Activated naive CD4-positive, alpha-beta T cell treated with anti-CD3 and anti-CD28 coated beads, Interleukin-2, amount 50 U/mL, for 24 hours (primary cell): ENCODE results near the gene RPL36.
A peak's percentile ranks its signal among the peaks of the same experiment; 100 is the strongest.
"Not testable (repeated sequence)": the region's sequence is repeated elsewhere in the genome, so short reads cannot be mapped to it uniquely, and the experiment has no call there.

Experiments used
- H3K27ac Mint-ChIP-seq: one replicate; pipeline ENCODE4 v1.8.0; 2021; ENCODE audit warnings: mild to moderate bottlenecking, mixed read lengths
- H3K27me3 Mint-ChIP-seq: one replicate; pipeline ENCODE4 v1.8.0; 2021; ENCODE audit warnings: mixed read lengths
- H3K36me3 Mint-ChIP-seq: one replicate; pipeline ENCODE4 v1.8.0; 2021; ENCODE audit warnings: mixed read lengths
- H3K4me1 Mint-ChIP-seq: one replicate; pipeline ENCODE4 v1.8.0; 2021; ENCODE audit warnings: mixed read lengths
- H3K4me3 Mint-ChIP-seq: one replicate; pipeline ENCODE4 v1.8.0; 2021; ENCODE audit warnings: mild to moderate bottlenecking, mixed read lengths
- H3K9me3 Mint-ChIP-seq: one replicate; pipeline ENCODE4 v1.8.0; 2021; ENCODE audit warnings: mixed read lengths

The RPL36 gene

DNA sequence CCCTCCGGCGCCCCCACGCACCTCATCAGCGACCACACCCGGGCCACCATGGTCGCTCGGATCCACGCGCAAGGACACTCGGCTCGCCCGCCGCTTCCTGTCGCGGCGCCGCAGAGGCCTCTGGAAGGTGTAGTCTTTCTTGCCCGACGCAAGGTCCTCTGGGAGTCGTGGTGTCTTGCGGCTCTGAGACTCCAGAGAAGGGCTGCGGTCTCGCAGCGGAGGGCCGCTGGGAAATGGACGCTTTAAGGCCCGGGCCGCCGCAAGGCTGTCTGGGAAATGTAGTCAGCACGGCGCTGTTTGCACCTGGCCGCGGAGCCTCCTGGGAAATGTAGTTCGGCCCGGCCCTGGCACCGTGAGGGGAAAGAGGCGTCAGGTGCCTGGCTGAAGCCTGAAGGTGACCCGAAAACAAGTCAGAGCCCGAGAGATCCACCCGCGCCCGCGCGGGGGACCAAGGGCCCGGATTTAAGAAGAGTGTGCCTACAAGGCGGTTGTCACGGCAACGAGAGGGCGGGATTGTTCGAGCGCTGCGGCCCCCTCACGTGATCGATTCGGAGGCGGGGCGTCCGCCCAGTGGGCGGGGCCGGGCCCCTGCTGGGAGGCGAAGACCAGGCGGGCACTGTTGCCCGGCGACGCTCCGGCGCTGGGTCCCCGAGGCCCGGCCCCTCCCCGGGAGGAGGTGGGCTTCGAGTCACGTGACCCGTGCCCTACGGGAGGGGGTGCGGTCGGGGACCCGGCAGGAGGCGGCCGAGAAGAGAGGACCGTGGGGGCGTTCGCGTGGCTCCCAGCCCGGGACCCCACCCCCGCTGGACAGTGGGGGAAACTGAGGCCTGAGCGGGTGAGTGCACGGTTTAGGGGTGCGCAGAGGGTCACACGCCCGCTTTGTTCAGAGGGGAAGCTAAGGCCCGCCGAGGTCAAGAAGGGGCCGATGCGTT is 9.4 kb upstream of the RPL36 start, which contains the start of the genes HSD11B1L and MICOS13:
Gene HSD11B1L, plus strand, starts transcription at position 591 of the 932 bp plus-strand sequence. CDS start 3,806 bp downstream, outside the sequence.
Gene MICOS13, minus strand, starts transcription at position 80 of the 932 bp plus-strand sequence. Its CDS starts 30 bp downstream, at position 50.
- no peaks in the 10 kb centered on the region for H3K9me3 Mint-ChIP-seq
- peak within 1 kb of the TSS; percentile 88 for H3K4me3 Mint-ChIP-seq
- H3K36me3 Mint-ChIP-seq, result no peaks in the 10 kb centered on the region
- peaks cover 27% of the 10 kb centered on the region for H3K4me1 Mint-ChIP-seq
- H3K27ac Mint-ChIP-seq, result peak within 1 kb of the TSS; percentile 96
- H3K27me3 Mint-ChIP-seq, result no peaks in the 10 kb centered on the region

DNA sequence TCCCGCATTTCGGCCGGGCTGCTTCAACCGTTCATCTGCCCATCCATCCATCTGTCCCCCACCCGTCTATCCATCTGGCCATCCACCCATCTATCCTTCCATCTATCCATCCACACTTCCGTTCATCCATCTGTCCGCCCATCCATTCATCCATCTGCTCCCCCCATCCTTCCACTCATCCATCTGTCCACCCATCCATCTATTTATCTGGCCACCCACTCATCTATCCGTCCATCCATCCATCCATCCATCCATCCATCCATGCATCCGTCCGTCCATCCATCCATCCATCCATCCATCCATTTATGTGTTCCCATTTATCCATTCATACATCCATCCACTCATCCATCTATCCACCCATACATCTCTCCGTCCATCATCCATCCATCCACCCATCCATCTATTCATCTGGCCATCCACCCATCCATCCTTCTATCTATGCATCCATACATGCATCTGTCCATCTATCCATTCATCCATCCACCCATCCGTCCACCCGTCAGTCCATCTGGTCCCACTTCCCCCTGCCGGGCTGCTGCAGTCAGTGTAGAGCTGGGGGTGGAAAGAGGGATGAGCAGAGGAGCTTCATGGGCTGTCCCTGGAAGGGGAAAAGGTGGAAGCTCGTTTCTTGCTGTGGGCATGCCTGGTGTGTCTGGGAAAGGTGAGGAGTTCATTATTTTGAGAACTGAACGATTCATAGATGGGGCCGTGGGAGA is 8.5 kb upstream of the RPL36 start:
- H3K4me3 Mint-ChIP-seq, result peak overlapping the region; percentile 74
- H3K27ac Mint-ChIP-seq, result peak overlapping the region; percentile 38
- H3K4me1 Mint-ChIP-seq, result peaks cover 27% of the 10 kb centered on the region
- no peaks in the 10 kb centered on the region for H3K27me3 Mint-ChIP-seq
- H3K36me3 Mint-ChIP-seq, result no peaks in the 10 kb centered on the region
- H3K9me3 Mint-ChIP-seq, result no peaks in the 10 kb centered on the region

DNA sequence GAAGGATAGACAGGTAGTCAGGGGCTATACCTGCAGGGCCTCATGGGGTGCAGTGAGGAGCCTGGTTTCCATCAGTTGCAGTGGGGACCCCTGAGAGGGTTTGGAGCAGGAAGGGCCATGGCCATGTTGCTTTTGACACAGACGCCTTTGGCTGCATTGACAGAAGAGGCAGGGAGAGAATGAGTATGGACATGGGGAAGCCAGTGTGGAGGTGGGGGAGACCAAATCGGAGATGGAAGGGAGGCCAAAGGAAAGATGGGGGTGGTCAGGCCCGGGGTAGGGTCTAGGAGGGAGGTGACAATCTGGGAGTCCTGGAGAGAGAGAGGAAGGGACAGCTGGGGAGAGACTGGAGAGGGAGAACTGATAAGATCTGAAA is 8.0 kb upstream of the RPL36 start:
- Mint-ChIP-seq H3K27ac (peak overlapping the region; percentile 38), H3K9me3 (no peaks in the 10 kb centered on the region), H3K4me1 (peaks cover 27% of the 10 kb centered on the region)

DNA sequence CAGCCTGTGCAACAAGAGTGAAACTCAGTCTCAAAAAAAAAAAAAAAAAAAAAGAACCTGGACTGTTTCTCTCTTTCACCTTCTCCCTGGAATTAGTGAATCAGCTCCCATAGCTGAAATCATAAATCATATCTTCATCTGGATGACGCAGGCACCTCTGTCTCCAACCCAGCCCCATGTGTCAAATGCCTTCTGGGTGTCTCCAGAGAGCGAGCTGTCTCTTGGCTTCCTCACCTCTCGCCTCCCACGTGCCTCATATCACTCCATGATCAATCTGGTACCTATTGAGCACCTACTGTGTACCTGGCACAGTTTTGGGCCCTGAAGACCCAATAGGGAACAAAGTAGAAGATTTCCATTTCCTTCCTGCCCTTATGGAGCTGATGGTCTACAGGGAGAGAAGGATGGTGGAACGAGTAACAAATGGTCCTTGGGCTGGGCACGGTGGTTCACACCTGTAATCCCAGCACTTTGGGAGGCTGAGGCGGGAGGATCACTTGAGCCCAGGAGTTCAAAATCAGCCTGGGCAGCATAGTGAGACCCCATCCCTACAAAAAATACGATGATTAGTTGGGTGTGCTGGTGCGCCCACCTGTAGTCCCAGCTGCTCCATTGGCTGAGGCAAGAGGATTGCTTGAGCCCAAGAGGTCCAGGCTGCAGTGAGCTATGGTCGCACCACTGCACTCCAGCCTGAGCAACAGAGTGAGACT is 6.8 kb upstream of the RPL36 start:
- H3K4me1 Mint-ChIP-seq, result peaks cover 30% of the 10 kb centered on the region
- H3K27ac Mint-ChIP-seq, result peak overlapping the region; percentile 76
- no peaks in the 10 kb centered on the region for H3K36me3 Mint-ChIP-seq
- H3K9me3 Mint-ChIP-seq, result no peaks in the 10 kb centered on the region
- H3K27me3 Mint-ChIP-seq, result no peaks in the 10 kb centered on the region
- peak overlapping the region; percentile 52 for H3K4me3 Mint-ChIP-seq

More for the DNA sequence above, 8.0 kb upstream of the RPL36 start:
- H3K27me3 Mint-ChIP-seq, result no peaks in the 10 kb centered on the region
- peak overlapping the region; percentile 74 for H3K4me3 Mint-ChIP-seq
- H3K36me3 Mint-ChIP-seq, result no peaks in the 10 kb centered on the region

DNA sequence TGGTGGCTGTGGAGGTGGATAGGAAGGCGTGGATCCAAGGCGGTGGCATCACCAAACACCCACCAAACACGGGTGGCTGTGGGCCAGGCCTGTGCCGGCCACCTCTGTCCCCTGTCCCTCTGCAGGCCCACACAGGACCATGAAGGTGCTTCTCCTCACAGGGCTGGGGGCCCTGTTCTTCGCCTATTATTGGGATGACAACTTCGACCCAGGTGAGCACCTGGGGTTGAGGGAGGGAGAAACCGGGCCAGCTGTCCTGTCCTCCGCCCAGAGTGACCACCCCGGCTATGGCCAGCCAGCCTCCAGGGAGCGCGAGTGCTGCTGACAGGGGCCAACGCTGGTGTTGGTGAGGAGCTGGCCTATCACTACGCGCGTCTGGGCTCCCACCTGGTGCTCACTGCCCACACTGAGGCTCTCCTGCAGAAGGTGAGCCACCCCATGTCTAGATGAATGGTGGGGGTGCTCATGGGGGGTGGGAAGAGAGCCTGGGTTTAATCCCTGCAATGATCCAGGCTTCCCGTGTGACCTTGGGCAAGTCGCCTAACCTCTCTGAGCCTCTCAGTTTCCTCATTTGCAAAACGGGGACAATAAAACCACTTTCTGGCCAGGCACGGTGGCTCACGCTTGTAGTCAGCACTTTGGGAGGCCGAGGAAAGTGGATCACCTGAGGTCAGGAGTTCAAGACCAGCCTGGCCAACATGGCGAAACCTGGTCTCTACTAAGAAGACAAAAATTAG is 5.2 kb upstream of the RPL36 start:
- Mint-ChIP-seq H3K27ac (no peak overlapping the region), H3K27me3 (no peaks in the 10 kb centered on the region), H3K9me3 (no peaks in the 10 kb centered on the region), H3K4me3 (no peak overlapping the region), H3K4me1 (peaks cover 30% of the 10 kb centered on the region), H3K36me3 (no peaks in the 10 kb centered on the region)

DNA sequence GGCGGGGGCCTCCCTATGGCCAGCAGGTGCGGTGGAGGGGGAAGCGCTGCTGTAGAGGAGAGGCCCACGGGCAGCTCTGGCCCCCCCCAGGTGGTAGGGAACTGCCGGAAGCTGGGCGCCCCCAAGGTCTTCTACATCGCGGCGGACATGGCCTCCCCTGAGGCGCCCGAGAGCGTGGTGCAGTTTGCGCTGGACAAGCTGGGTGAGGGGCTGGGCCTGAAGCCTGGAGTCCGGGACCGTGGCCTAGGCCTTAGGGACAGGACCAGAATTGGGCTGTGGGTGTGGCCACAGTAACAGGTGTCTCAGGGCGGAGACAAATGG is 3.8 kb upstream of the RPL36 start:
- H3K4me3 Mint-ChIP-seq, result peak overlapping the region; percentile 84
- no peaks in the 10 kb centered on the region for H3K27me3 Mint-ChIP-seq
- H3K9me3 Mint-ChIP-seq, result no peaks in the 10 kb centered on the region
- no peak overlapping the region for H3K27ac Mint-ChIP-seq
- H3K36me3 Mint-ChIP-seq, result peaks cover 8% of the 10 kb centered on the region
- H3K4me1 Mint-ChIP-seq, result peaks cover 26% of the 10 kb centered on the region

DNA sequence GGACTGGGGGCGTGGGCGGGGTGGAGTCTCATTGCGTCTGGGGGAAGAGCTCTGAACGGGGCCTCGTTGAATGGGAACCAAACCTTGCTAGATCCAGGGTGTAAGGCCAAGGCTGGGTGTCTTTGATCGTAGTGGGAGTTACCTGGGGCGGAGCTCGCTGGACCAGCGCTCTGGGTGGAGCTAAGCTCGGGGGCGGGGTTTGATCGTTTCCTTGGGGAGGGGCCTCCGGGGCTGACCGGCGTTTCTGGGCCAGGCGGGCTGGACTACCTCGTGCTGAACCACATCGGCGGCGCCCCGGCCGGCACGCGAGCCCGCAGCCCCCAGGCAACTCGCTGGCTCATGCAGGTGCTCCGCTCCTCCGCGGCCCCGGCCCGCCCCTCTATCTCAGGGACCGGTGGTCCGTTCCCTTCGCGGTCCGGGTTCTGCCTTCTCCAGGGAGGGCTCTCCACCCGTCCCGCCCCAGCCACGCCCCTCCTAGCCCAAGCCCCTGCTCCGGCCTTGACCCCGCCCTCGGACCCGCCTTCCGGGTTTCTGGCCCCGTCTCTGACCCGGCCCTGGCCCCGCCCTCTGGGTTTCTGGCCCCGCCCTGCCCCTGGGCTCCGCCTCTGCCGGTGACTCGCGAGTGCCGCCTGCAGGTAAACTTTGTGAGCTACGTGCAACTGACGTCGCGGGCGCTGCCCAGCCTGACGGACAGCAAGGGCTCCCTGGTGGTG is 3.3 kb upstream of the RPL36 start:
- Mint-ChIP-seq H3K9me3 (no peaks in the 10 kb centered on the region), H3K4me3 (peak overlapping the region; percentile 84), H3K27ac (no peak overlapping the region), H3K4me1 (peaks cover 21% of the 10 kb centered on the region), H3K36me3 (peaks cover 8% of the 10 kb centered on the region), H3K27me3 (no peaks in the 10 kb centered on the region)

DNA sequence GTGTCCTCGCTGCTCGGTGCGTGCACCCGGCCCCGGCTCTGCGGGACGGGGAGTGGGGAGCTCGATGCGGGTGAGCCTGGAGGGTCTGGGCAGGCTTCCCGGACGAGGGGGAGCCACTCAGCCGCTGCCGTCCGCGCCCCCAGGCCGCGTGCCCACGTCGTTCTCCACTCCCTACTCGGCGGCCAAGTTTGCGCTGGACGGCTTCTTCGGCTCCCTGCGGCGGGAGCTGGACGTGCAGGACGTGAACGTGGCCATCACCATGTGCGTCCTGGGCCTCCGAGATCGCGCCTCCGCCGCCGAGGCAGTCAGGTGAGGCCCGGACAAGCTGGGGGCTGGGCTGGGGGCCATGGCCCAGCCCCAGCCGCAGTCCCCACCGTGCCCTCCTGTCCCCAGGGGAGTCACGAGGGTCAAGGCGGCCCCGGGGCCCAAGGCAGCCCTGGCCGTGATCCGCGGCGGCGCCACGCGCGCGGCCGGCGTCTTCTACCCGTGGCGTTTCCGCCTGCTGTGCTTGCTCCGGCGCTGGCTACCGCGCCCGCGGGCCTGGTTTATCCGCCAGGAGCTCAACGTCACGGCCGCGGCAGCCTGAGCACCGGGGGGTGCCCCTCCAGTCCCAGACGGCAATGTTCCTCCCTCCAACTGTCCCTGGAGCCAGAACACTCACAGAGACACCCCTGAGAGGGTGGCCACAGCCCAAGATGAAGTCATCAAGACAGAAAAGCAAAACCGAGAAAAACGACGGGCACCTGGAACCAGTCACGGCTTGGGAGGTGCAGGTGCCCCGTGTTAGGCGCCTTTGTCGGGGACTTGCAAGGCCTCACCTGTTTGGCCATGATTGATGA is 2.5 kb upstream of the RPL36 start:
- Mint-ChIP-seq H3K27ac (no peak overlapping the region), H3K9me3 (no peaks in the 10 kb centered on the region), H3K27me3 (no peaks in the 10 kb centered on the region), H3K36me3 (peaks cover 12% of the 10 kb centered on the region), H3K4me1 (peaks cover 14% of the 10 kb centered on the region), H3K4me3 (peak overlapping the region; percentile 84)

DNA sequence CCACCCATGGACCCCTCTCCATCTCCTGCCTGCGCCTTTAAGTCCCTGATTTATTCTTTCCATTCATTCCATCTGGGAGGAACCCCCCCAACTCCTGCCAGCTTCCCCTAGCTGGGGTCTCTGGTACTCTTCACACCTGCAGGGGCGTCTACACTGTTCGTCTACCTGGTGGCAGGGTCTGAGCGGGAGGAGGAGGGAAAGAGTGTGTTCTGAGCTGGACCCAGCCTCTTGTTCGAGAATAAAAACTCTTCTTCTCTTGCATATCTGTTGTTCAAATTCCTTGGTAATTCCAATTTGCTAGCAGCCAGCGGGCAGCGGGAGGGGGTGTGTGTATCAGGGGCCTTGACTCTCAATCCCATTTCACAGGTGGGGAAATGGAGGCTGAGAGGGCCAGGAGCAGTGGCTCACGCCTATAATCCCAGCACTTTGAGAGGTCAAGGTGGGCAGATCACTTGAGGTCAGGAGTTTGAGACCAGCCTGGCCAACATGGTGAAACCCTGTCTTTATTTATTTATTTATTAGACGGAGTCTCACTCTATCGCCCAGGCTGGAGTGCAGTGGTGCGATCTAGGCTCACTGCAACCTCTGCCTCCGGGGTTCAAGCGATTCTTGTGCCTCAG is 1.7 kb upstream of the RPL36 start:
- Mint-ChIP-seq H3K4me1 (peaks cover 11% of the 10 kb centered on the region), H3K4me3 (peak overlapping the region; percentile 72), H3K36me3 (peaks cover 14% of the 10 kb centered on the region)
- H3K27me3 Mint-ChIP-seq, H3K9me3 Mint-ChIP-seq, H3K27ac Mint-ChIP-seq: not testable (repeated sequence)

DNA sequence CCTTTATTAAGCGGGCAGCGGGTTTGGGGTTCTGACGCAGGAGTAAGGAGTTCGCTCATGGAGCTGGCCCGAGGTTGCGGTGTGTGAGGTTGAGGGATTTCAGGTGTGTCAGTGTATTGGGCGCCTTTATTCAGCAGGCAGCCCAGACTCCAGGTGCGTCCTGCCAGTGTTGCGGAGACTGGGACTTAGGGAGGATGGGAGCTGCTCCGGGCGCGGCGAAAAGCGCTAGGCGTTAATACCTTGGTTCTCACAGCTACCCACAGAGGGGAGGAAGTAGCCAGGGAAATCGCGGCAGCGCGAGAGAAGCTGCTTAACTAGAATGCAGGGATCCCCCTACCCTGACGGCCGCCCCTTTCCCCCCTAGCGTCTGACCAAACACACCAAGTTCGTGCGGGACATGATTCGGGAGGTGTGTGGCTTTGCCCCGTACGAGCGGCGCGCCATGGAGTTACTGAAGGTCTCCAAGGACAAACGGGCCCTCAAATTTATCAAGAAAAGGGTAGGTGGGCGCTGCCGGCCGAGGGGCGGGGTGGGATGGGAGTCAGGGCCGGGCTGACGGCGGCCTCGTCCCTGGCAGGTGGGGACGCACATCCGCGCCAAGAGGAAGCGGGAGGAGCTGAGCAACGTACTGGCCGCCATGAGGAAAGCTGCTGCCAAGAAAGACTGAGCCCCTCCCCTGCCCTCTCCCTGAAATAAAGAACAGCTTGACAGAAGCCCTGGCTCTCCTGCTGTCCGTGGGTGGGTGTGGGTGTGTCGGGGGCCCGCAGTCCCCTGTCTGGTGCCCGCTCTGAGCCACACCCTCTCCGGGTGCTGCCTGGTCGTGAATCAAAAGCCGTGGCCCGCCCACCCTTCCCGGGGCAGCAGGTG is 1.1 kb downstream of the RPL36 start:
- H3K4me3 Mint-ChIP-seq, result peak overlapping the region; percentile 98
- no peaks in the 10 kb centered on the region for H3K9me3 Mint-ChIP-seq
- peak overlapping the region; percentile 99 for H3K27ac Mint-ChIP-seq
- no peaks in the 10 kb centered on the region for H3K27me3 Mint-ChIP-seq
- H3K36me3 Mint-ChIP-seq, result peaks cover 14% of the 10 kb centered on the region
- H3K4me1 Mint-ChIP-seq, result peaks cover 11% of the 10 kb centered on the region

DNA sequence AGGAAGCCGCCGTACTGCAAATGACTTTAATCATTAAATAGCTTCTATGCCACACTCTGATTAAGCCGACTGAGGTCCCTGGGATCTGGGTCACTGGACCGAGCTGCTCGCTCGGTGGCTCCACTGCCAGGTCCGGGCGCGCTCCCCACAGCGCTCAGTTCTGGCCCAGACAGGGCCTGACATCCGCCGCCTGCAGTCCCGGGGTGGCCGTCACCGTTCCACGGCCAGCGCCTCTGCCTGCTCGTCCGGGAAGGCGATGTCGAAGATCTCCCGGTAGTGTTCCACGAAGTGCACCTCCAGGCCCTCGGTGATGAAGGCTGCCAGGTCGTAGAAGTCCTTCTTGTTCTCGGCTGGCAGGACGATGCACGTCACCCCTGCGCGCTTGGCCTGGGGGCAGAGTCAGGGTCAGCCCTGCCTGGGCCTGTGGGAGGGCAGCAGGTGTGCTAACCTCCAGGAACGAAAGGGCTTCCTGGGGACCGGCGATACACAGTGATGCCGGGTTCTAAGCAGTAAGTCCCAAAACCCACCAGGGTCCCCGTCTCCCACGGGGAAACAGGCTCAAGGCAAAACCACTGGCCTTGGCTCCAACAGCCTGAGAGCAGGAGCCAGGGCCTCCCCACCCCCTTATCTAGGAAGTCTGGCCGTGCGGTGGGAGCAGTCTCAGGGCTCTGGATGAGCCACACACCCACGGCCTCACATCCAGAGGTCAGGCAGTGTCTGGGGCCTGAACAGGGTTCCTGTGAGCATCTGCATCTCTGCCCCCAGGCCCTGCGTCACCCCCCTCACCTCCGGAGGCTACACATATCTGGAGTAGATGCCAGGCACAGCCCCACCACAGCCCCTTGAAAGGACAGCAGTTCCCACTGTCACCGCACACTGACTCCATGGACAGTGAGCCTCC is 2.0 kb downstream of the RPL36 start:
- no peaks in the 10 kb centered on the region for H3K9me3 Mint-ChIP-seq
- peaks cover 11% of the 10 kb centered on the region for H3K4me1 Mint-ChIP-seq
- peaks cover 14% of the 10 kb centered on the region for H3K36me3 Mint-ChIP-seq
- peak overlapping the region; percentile 99 for H3K27ac Mint-ChIP-seq
- H3K4me3 Mint-ChIP-seq, result peak overlapping the region; percentile 98
- no peaks in the 10 kb centered on the region for H3K27me3 Mint-ChIP-seq

DNA sequence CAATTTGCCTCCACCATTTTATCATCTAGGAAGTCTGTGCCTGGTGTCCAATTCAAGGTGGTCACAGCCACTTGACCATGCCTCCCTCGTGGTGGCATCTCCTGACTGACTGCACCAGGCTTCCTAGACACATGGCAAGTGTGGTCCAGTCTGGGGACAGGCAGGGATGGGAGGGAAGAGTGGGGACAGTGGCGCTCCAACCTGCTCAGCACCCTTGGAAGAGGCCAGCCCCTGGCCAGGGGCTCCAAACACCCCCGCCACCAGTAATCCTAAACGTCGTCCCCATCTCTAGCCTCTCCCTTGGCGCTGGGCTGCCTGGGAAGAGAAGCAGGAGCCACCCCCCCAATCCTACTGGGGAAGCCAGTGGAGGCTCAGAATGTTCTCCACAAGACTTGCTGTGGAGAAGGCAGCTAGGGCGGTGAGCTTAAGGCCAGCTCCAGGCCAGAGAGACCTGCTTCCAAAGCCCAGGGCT is 2.7 kb downstream of the RPL36 start:
- Mint-ChIP-seq H3K4me3 (peak overlapping the region; percentile 98), H3K27ac (peak overlapping the region; percentile 99), H3K9me3 (no peaks in the 10 kb centered on the region), H3K4me1 (peaks cover 11% of the 10 kb centered on the region), H3K27me3 (no peaks in the 10 kb centered on the region), H3K36me3 (peaks cover 14% of the 10 kb centered on the region)
